HUES48 (cell line): ENCODE measurements around the gene IP6K1.

Experiments
- H3K27ac ChIP-seq: one replicate; pipeline ENCODE4 v1.7.0; 2013; ENCODE audit warnings: low read depth, low read length, inconsistent platforms
- H3K27me3 ChIP-seq: 2 replicates; pipeline ENCODE4 v1.6.1; 2013; ENCODE audit warnings: mild to moderate bottlenecking, low read length; ENCODE audit not compliant: control insufficient read depth, insufficient read depth
- H3K36me3 ChIP-seq: 2 replicates; pipeline ENCODE4 v1.6.1; 2013; ENCODE audit warnings: low read length; ENCODE audit not compliant: control insufficient read depth, insufficient read depth
- H3K4me1 ChIP-seq: 2 replicates; pipeline ENCODE4 v1.6.1; 2013; ENCODE audit warnings: mild to moderate bottlenecking, low read length; ENCODE audit not compliant: control insufficient read depth, insufficient read depth
- H3K4me3 ChIP-seq: 2 replicates; pipeline ENCODE4 v1.5.1; 2013; ENCODE audit warnings: mild to moderate bottlenecking, low read depth, low read length
- H3K9ac ChIP-seq: 2 replicates; pipeline ENCODE4 v1.6.1; 2013; ENCODE audit warnings: mild to moderate bottlenecking, low read depth, low read length, moderate library complexity
- H3K9me3 ChIP-seq: 2 replicates; pipeline ENCODE4 v1.6.1; 2013; ENCODE audit warnings: low read length; ENCODE audit not compliant: control insufficient read depth, insufficient read depth

The IP6K1 gene

DNA sequence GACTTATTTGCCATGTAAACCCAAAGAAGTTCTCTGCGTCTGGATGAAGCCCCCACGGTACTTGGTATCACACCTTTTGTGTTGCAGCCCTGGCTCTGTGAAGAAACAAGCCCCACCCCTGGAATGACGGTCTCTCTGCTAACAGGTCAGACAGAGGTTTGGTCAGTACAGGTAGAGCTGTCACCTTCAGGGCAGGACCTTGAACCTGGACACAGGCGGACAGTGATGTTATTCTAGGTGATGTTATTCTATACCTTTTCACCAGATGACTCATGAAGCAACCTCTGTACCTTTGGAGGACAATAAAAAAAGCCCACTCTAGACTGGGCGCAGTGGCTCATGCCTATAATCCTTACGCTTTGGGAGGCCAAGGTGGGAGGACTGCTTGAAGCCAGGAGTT is 51.6 kb downstream of the IP6K1 start:
- Histone ChIP-seq H3K27me3 (no peaks in the 10 kb centered on the region), H3K4me3 (no peak overlapping the region), H3K9me3 (no peaks in the 10 kb centered on the region), H3K36me3 (peaks cover 75% of the 10 kb centered on the region), H3K27ac (no peak overlapping the region), H3K4me1 (no peaks in the 10 kb centered on the region), H3K9ac (no peak overlapping the region)

DNA sequence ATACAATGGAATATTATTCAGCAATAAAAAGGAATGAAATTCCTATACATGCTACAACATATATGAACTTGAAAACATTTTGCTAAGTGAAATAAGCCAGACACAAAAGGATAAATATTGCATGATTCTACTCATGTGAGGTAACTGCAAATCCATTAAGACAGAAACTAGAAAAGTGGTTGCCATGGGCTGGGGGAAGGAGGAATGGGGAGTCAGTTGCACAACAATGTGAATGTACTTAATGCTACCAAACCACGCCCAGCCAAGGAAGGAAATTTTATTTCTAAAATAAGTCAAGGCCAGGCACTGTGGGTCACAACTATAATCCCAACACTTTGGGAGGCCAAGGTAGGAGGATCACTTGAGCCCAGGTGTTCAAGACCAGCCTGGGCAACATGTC is 52.8 kb downstream of the IP6K1 start:
- peaks cover 70% of the 10 kb centered on the region for H3K36me3 ChIP-seq
- no peak overlapping the region for H3K4me3 ChIP-seq
- H3K9ac ChIP-seq = no peak overlapping the region
- no peaks in the 10 kb centered on the region for H3K27me3 ChIP-seq
- H3K27ac ChIP-seq = no peak overlapping the region
- no peaks in the 10 kb centered on the region for H3K4me1 ChIP-seq
- H3K9me3 ChIP-seq = no peaks in the 10 kb centered on the region

DNA sequence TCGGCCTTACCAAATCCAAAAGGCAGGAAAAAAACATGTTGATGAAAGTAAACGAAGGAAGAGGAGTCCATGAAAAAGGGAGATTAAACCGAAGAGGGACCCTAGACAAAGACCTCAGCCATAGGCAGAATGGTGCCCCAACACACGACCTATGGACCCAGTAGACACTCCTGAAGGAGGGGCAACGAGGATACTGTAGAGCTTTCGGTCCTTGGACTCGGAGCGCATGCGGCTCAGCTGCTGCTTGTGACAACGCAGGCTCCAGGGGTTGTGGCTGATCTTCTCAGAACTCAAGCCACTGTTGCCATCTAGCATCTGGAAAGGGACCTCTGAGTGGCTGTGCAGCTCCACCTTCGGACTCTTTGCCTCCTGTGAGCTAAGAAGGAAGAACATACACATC is 53.7 kb downstream of the IP6K1 start:
- H3K36me3 ChIP-seq = peaks cover 69% of the 10 kb centered on the region
- no peak overlapping the region for H3K27ac ChIP-seq
- no peak overlapping the region for H3K9ac ChIP-seq

DNA sequence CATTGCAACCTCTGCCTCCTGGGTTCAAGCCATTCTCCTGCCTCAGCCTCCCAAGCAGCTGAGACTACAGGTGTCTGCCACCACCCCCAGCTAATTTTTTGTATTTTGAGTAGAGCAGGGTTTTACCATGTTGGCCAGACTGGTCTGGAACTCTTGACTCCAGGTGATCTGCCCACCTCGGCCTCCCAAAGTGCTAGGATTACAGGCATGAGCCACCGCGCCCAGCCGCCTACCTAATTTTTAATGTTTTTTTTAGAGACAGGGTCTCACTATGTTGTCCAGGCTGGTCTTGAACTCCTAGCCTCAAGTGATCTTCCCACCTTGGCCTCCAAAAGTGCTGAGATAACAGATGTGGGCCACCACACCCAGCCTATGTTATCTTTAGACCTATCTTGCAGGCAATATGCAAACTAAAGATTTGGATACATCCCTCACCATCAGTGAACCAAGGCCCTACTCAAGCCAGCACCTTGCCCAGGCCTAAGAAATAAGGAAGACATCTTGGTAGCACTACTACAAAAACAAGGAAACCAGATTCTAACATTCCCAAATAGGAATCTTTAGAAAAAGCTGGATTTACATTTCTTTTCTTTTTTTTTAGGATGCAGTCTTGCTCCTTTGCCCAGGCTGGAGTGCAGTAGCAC is 56.3 kb downstream of the IP6K1 start:
- Histone ChIP-seq H3K27ac (no peak overlapping the region), H3K4me3 (no peak overlapping the region), H3K4me1 (no peaks in the 10 kb centered on the region), H3K27me3 (no peaks in the 10 kb centered on the region), H3K36me3 (peaks cover 70% of the 10 kb centered on the region), H3K9ac (no peak overlapping the region), H3K9me3 (no peaks in the 10 kb centered on the region)

More for the DNA sequence above, 53.7 kb downstream of the IP6K1 start:
- Histone ChIP-seq H3K27me3 (no peaks in the 10 kb centered on the region), H3K9me3 (no peaks in the 10 kb centered on the region), H3K4me1 (no peaks in the 10 kb centered on the region), H3K4me3 (no peak overlapping the region)

DNA sequence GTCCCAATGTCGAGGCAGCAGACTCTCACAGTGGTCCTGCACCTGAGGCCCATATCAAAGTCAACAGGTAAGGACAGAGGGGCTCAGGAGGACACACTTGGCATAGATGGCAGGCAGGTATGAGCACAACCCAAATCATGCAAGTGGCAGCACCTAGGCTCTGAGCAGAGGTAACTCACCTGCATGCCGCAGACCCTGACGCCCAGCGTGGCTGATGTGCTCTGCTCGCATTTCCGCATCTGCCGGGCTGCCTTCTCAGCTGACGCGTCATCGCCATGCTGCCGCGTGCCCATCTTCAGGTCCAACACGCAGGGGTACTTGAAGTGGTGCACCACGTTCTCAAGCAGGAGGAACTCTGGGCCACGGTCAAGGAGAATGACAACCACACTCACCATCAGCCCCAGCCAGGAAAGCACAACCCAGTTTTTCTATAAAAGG is 58.4 kb downstream of the IP6K1 start:
- Histone ChIP-seq H3K27me3 (no peaks in the 10 kb centered on the region), H3K36me3 (peaks cover 55% of the 10 kb centered on the region), H3K27ac (no peak overlapping the region)

DNA sequence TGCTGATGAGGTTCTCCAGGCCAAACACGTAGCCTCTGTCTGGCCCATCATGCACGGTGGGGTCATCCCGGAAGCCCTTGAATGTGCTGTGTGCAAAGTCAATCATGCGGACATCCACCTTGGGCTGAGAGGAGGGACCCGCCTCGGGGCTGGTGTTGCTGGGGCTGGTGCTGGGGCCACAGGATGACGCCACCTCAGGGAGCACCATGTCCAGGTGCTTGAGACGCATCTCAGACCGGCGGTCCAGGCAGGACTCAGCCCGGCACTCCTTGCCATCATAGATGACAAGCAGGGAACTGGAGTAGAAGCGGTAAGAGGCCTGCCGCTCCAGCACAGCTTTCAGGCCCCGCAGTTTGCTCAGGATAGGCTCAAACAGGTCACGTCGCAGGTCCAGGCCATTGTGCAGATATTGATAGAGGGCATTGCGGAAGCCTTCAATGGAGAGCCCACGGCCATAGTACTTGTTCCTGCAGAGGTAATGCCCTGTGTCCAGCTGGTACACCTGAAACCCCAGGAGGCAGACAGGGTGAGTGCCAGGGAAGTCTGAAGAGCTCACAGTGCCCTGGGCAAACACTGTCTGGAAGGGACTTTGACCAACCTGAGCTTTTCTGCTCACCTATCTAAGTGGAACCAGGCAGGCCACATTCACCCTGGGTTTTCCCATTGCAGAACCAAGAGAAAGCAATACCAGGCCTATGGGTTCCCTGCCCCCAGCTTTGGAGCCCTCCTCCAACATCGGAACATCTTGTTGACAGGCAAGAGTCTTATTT is 59.0 kb downstream of the IP6K1 start:
- Histone ChIP-seq H3K4me3 (no peak overlapping the region), H3K27me3 (no peaks in the 10 kb centered on the region), H3K27ac (no peak overlapping the region), H3K4me1 (peaks cover 4% of the 10 kb centered on the region; the same call in 1 of the 2 replicates), H3K36me3 (peaks cover 52% of the 10 kb centered on the region), H3K9ac (no peak overlapping the region), H3K9me3 (no peaks in the 10 kb centered on the region)

More for the DNA sequence above, 58.4 kb downstream of the IP6K1 start:
- Histone ChIP-seq H3K4me3 (no peak overlapping the region), H3K4me1 (peaks cover 4% of the 10 kb centered on the region; the same call in 1 of the 2 replicates), H3K9me3 (no peaks in the 10 kb centered on the region), H3K9ac (no peak overlapping the region)

DNA sequence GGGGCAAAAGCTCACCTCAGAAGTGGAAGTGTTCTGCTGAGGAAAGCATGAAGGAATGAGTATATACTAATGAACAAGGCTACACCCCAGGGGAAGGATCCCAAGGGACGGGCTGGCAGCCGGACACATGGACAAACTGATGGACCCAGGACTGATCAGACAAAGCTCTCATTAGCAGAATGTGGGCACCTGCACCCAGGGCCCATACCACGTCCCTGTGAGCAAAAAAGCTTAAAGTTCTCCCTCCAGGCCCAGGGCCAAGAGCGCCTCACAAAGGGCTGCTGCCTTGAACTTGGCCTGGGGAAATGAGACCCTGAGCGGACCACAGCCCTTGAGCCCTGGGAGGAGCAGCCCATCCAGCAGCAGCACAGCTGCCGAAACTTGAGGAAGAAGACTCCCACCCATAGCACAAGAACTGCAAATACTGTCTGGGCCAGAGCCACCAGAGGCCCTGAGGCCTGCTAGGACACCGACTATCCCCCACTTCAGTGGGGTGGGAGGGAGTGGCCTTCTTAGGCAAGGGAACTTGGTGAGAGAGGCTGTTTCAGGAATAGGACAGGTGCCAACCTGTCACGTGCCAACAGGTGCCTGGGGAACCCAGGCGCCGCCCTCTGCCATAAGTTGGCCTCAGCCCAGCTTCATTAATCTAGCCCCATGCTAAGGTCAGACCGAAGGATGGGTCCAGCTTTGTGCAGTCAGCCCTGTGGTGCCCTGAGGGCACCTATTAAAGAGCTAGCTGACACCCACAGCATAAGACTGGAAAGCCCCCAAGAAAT is 60.2 kb downstream of the IP6K1 start:
- Histone ChIP-seq H3K9ac (no peak overlapping the region), H3K27me3 (no peaks in the 10 kb centered on the region), H3K9me3 (no peaks in the 10 kb centered on the region), H3K4me3 (no peak overlapping the region), H3K27ac (no peak overlapping the region), H3K36me3 (peaks cover 52% of the 10 kb centered on the region), H3K4me1 (peaks cover 4% of the 10 kb centered on the region; the same call in 1 of the 2 replicates)

DNA sequence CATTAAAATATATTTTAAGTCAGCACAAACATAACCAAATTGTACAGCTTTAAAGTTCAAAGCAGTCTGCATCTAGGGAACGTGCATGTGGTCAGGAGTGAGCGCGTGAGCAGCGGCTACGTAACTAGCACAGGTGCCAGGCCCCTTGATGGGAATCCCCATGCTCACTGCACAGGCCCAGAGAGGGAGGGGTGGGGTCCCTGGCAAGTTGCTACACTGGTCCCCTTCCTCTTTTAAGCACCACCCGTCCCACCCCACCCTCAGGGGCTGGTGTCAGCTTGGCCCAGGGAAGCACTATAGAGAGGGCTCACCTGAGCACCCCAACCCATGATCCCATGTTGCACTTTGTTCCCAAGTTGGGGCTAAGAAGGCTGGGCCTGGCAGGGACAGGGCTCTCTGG is 61.8 kb downstream of the IP6K1 start:
- no peaks in the 10 kb centered on the region for H3K27me3 ChIP-seq
- peak overlapping the region; percentile 92 for H3K9ac ChIP-seq
- H3K4me1 ChIP-seq = peaks cover 4% of the 10 kb centered on the region; the same call in 1 of the 2 replicates
- peak overlapping the region; percentile 90 for H3K27ac ChIP-seq
- no peaks in the 10 kb centered on the region for H3K9me3 ChIP-seq
- peak overlapping the region; percentile 96 for H3K4me3 ChIP-seq
- peaks cover 53% of the 10 kb centered on the region for H3K36me3 ChIP-seq

DNA sequence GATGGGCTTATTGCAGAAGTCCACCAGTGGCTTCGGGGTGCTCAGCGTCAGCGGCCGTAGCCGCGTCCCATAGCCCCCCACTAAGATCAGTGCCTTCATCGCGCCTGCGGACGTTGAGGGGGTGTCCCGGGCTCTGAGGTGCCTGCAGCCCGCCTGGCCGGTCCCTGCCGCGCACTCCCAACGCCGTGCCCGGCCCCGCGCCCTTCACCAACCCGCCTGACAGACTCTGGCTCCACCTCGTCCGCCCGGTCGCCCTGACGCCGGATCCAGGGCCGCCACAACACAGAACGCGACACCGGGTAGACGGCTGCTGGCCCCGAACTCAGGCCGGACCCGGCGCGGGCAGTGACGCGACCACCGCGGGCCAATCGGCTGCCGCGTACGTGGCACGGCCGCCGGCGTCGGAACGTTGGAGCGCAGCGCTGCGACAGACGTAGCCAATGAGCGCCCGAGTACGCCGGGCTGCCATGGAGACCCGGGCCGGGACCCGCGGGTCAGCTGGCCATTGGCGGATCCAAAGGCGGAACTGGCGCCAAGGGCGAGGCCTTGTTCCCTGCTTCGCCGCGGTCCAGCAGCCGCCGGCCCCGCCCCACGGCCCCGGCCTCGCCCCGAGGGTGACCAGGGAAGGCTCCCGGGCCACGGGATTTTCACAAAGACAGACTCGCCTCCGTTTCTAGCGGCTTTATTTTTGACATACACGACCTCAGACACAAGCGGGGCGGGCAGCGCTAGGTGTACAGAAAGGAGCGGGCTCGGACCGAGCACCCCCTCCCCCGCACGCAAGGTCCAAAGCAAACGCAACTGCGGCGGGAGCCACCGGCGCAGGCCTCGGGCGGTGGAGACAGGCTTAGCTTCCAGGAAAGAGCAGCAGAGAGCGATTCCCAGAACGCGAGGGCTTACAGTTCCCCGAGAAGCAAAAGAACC is 62.5 kb downstream of the IP6K1 start, which contains the start of gene GMPPB:
TSS of gene GMPPB (minus strand) at position 324 of the 924 bp plus-strand sequence. CDS start at position 99, 225 bp downstream.
- Histone ChIP-seq H3K4me3 (peak within 1 kb of the TSS; percentile 96), H3K36me3 (peaks cover 53% of the 10 kb centered on the region), H3K9ac (peak within 1 kb of the TSS; percentile 92), H3K27me3 (no peaks in the 10 kb centered on the region), H3K9me3 (no peaks in the 10 kb centered on the region), H3K4me1 (peaks cover 4% of the 10 kb centered on the region; the same call in 1 of the 2 replicates), H3K27ac (peak within 1 kb of the TSS; percentile 90)

DNA sequence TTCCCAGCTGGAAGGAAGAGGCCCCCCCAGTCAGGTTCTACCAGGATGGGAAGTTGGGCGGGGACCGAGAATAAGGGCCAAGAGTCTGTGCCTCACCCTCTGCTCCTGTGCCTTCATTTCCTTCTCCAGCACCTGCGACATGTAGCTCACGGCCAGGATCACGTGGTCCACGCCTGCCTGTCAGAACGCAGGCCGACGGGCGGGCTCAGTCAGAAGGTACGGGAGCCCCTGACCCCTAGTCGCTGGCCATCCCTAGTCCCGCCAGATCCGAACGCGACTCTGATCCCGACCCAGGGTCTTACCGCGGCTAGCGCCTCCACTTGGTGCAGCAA is 63.1 kb downstream of the IP6K1 start:
- Histone ChIP-seq H3K27ac (peak overlapping the region; percentile 90), H3K9me3 (no peaks in the 10 kb centered on the region), H3K4me1 (peaks cover 4% of the 10 kb centered on the region; the same call in 1 of the 2 replicates), H3K27me3 (no peaks in the 10 kb centered on the region), H3K9ac (peak overlapping the region; percentile 90), H3K4me3 (peak overlapping the region; percentile 96), H3K36me3 (peaks cover 51% of the 10 kb centered on the region)
